Coronary artery (tissue), 2 donors: ENCODE results near the gene CEP95.

Source experiments
- DNase-seq: peaks from one replicate; pipeline ENCODE4 v3.0.0-alpha.2; 2017; ENCODE audit warnings: low spot score
- H3K27ac ChIP-seq, 2 donors: fragments of 200-600 bp; sonication (generic); one replicate each; pipeline ENCODE4 v1.5.1; 2016 to 2019
- H3K4me3 ChIP-seq: fragments of 200-600 bp; sonication (generic); 2 replicates; pipeline ENCODE4 v1.5.1; 2016; ENCODE audit warnings: mild to moderate bottlenecking, moderate library complexity
- TF ChIP-seq, protein P1 (sequence below): fragments of 200-600 bp; sonication (generic); IDR thresholded peaks from one replicate; pipeline ENCODE4 v1.5.1; 2019; ENCODE audit warnings: antibody characterized with exemption

The CEP95 gene

DNA sequence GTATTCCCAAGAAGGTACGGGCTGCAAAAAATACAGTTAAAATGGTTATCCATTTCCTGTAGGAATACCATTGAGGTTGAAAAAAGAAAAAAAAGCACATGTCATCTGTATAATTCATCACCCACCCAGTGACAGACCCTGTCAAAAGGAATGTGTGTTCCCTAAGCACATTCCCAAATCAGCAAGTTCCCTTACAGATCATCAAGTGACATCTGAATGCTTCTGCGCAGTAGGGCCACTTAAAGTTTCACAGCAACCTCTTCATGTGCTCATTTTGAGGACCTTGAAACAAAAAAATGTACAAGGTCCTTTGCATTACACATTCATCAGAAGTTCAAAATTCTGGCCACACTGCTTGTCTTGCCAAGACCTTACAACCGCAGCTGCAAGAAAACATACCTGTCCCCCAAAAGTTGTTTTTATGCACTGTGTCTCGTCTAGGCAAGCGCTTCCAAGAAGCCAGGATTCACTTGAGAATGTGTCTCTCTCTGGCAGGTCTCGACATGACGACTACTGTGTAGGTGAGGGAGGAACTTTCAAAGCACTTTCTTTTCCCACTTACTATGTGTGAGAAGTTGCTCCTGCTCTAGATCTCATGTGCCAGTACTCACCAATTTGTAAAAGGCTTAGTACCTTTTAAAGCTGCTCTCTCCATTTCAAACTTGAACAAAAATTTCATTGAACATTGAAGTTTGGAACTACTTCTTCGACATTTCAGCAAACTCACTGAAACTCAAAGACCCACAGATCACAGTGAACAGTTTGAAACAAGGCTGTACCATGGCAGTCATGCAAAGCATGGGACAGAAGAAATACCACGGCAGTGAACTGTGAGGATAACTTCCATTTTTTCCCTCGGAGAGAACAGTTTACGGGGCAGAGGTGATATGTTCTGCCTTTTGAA is 5.7 kb upstream of the CEP95 start:
- no peak overlapping the region for H3K27ac ChIP-seq
- TF ChIP-seq, protein P1, sequence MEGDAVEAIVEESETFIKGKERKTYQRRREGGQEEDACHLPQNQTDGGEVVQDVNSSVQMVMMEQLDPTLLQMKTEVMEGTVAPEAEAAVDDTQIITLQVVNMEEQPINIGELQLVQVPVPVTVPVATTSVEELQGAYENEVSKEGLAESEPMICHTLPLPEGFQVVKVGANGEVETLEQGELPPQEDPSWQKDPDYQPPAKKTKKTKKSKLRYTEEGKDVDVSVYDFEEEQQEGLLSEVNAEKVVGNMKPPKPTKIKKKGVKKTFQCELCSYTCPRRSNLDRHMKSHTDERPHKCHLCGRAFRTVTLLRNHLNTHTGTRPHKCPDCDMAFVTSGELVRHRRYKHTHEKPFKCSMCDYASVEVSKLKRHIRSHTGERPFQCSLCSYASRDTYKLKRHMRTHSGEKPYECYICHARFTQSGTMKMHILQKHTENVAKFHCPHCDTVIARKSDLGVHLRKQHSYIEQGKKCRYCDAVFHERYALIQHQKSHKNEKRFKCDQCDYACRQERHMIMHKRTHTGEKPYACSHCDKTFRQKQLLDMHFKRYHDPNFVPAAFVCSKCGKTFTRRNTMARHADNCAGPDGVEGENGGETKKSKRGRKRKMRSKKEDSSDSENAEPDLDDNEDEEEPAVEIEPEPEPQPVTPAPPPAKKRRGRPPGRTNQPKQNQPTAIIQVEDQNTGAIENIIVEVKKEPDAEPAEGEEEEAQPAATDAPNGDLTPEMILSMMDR, result no peak
- no peak for DNase-seq
- H3K4me3 ChIP-seq, result no peak overlapping the region

DNA sequence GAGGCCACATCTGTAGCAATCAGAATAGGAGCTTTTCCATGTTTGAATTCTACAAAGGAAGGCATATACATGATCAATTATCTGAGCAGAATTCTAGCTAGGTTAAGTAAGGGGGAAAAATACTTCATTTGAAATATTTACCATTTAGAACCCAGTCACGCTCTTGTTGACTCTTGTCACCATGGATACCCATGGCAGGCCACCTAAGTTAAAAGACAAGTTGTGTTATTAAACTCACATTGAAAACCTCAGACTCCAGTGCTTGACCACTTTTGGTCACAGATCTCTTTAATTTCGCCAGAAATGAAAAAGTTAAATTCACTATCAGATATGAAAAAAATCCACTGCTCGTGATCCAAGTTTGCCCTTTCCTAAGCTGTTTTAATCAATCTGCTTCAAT is 4.8 kb upstream of the CEP95 start:
- TF ChIP-seq, protein P1, result no peak
- DNase-seq, result no peak
- Histone ChIP-seq H3K4me3 (peak overlapping the region; percentile 5), H3K27ac (no peak overlapping the region)

DNA sequence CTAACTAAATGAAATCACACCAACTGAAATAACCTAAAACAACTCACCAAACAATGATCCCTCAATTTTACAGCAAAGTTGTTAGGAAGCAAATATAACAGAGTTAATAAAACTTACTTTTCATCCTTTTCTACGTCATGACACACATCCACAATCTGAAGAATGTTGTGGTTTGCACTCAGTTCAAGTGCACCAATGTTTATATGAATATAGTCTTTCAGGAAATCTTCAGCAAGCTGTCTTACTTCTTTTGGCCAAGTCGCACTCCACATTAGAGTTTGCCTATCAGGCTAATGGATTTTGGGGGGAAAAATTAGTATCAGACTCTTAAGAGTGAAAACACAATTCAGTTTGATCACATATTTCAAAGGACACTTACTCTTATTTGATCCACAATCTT is 4.0 kb upstream of the CEP95 start:
- Histone ChIP-seq H3K4me3 (peak overlapping the region; percentile 90), H3K27ac (peak overlapping the region in 1 of 2 donors; percentile 28)
- DNase-seq, result no peak
- TF ChIP-seq, protein P1, result no peak

DNA sequence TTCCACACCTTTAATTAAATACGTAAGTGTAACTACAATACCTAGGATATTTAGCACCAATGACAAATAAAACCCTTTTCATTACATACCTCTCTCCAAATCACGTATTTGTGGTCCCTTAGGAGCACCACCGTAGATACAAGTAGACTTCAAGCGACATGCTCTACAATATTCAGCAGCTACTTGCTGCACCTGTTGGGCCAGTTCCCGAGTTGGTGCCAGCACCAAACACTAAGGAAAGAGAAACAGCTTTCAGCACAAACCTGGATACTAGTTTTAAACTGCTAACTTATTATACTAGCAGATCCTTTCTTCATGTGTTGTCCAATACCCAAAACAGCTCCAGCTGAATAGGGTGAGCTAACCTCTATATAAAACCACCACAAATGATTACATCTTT is 3.4 kb upstream of the CEP95 start:
- Histone ChIP-seq H3K27ac (peak overlapping the region; percentile 28 to 99), H3K4me3 (peak overlapping the region; percentile 90)

DNA sequence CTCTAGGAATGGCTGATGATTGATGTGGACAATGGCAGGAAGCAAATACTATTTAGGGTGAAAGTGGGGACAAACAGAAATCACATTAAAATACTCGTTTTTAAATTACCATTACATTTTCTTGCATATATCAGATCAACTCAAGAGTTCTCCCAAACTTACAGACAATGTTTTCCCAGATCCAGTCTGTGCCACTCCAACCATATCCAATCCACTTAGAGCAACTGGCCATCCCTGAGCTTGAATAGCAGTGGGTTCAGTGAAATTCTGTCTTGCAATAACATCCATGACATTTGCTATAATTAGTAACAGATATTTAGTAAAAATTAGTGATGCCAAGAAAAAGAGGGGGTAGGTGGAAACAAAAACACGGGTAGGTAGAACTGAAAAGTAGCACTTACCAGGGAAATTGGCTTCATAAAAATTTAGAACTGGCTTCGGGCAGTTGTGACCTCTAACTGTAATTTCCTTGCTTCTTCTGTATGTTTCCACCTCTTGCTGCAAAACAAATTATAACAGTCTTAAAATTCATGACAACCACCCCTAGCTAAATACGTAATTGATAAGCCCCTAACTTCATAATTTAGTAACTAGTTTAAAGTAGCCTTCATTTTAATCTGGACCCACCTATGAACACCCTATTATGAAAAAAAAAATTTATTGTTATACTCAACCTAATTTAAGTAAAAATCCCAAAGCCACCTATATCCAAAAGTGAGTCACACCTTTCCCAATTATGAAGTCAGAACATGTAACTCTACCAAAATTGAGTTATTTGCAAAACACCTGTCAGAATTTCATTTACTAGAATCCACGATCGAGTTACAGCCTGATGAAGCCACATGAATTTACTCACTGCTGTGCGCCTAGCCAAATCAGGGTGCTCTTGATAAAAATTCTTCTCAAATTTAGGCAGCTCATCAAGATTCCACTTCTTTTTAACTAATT is 2.7 kb upstream of the CEP95 start:
- Histone ChIP-seq H3K4me3 (peak overlapping the region; percentile 90), H3K27ac (peak overlapping the region; percentile 99 to 100)
- no peak for DNase-seq
- TF ChIP-seq, protein P1, result no peak

More for the DNA sequence above, 3.4 kb upstream of the CEP95 start:
- TF ChIP-seq, protein P1, result no peak
- DNase-seq, result no peak

DNA sequence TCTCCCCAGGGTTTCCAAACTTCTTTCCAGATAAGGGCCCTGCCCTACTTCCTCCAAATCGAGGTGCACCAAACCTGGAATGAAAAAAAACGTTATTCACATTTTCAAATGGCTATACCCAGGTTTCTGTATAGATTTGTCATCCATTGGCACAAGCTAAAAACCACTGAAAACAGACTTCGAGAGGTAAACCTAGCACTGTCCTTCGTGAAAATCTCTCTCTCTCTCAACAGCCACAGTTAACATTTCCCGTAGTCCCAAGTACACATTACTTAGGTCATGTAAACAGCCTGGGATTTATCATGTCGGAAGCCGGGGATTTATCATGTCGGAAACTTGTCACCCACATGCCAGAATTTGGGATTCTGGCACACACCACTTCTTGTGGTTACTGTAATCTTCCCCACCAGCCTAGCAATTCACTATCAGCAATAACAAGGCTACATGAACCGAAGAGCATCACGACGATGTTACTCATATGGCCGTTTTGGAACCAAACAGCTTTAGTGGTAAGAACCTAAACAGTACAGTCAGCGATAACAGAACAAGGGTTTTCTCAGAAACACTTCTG is 1.9 kb upstream of the CEP95 start:
- TF ChIP-seq, protein P1, result no peak
- H3K4me3 ChIP-seq, result peak overlapping the region; percentile 90
- no peak for DNase-seq

More for the DNA sequence above, 1.9 kb upstream of the CEP95 start:
- H3K27ac ChIP-seq, result peak overlapping the region; percentile 99 to 100
